ENCODE results near the gene ASTE1.

GRCh38 chr3:130992344-130992743, 34.3 kb downstream of the ASTE1 start:
- TF ChIP-seq NFIX (CRISPR knock-in tag; IDR thresholded peaks at IDR 0.05; ENCODE audit: low read depth) (no peak), EP300 (IDR thresholded peaks at IDR 0.05; ENCODE audit: low read length) (no peak), JUND (IDR thresholded peaks at IDR 0.05; ENCODE audit: borderline replicate concordance, low read depth, low read length) (no peak), JUND (tag; IDR thresholded peaks at IDR 0.05; ENCODE audit: borderline replicate concordance, low read depth, low read length) (no peak), MLX (CRISPR knock-in tag; conservative IDR thresholded peaks at IDR 0.05) (no peak), ARID1B (IDR thresholded peaks at IDR 0.05) (no peak), ZNF740 (CRISPR knock-in tag; IDR thresholded peaks at IDR 0.05) (no peak), ZNF740 (tag; IDR thresholded peaks at IDR 0.05) (no peak), CHD2 (IDR thresholded peaks at IDR 0.05; ENCODE audit: low read depth, low read length) (no peak), TOE1 (IDR thresholded peaks at IDR 0.05; ENCODE audit: borderline replicate concordance) (no peak), TOE1 (CRISPR knock-in tag; IDR thresholded peaks at IDR 0.05; ENCODE audit: borderline replicate concordance, low read depth) (no peak), MYC (IDR thresholded peaks at IDR 0.05; ENCODE audit: low read depth, low read length) (no peak), MYC (CRISPR knock-in tag; IDR thresholded peaks at IDR 0.05; ENCODE audit: borderline replicate concordance, low read depth) (no peak), NCOA6 (IDR thresholded peaks at IDR 0.05) (no peak), HBP1 (CRISPR knock-in tag; IDR thresholded peaks at IDR 0.05) (no peak), MTA2 (IDR thresholded peaks at IDR 0.05; ENCODE audit: low read depth) (no peak)

Measured in K562 (cell line).